22Rv1 (cell line): ENCODE data around the gene IFT122.

ENCODE experiments used
- H3K27ac ChIP-seq: fragments of 450-650 bp; 2 replicates; pipeline ENCODE4 v1.5.1; 2017
- CTCF ChIP-seq: fragments of 450-650 bp; IDR thresholded peaks from 2 replicates; pipeline ENCODE4 v1.5.1; 2017; ENCODE audit warnings: mild to moderate bottlenecking
- ZFX ChIP-seq: fragments of 450-650 bp; IDR thresholded peaks from 2 replicates; pipeline ENCODE4 v1.6.1; 2017; ENCODE audit warnings: antibody characterized with exemption, borderline replicate concordance

IFT122 gene

DNA sequence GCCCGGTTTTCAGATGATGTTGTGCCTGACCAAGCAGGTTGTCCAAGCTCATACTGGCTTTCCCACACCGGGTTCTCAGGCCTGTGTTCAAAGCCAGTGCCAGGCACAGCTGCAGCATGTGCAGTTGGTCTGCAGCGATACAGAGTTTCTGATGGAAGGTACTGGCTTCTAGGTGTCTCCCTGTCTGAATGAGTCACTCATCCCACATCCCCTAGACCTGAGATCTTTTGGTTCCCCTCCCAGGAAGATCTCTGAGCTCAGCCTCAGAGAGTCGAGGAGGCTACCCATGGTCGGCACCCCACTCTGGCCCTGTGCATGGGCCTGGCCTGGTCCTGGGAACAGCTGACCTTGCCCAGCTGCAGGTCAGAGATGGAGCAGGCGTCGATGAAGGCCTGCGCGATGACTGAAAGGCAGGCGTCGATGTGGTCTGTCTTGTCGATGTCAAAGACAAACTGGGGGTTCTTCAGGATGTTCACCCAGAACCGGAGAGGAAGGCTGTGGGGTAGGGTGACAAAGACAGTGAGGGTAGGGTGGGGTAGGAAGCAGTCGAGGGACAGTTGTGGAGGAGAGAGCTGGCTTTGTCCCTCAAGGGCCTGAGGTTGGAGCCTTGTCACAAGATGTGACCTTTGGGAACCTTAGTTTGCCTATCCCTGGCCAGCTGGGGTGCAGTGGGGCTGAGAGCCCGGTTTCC, 118.2 kb downstream of the IFT122 start:
- no peak for TF ChIP-seq ZFX
- TF ChIP-seq CTCF = no peak
- no peak overlapping the region for H3K27ac ChIP-seq

- no peak for TF ChIP-seq ZFX
- TF ChIP-seq CTCF = no peak
- H3K27ac ChIP-seq = no peak overlapping the region
Measured at GRCh38 chr3:129558772-129559564, 118.9 kb downstream of the IFT122 start.

- no peak overlapping the region for H3K27ac ChIP-seq
- TF ChIP-seq CTCF = no peak
- TF ChIP-seq ZFX = no peak
Measured at GRCh38 chr3:129559565-129560079, 119.6 kb downstream of the IFT122 start.

DNA sequence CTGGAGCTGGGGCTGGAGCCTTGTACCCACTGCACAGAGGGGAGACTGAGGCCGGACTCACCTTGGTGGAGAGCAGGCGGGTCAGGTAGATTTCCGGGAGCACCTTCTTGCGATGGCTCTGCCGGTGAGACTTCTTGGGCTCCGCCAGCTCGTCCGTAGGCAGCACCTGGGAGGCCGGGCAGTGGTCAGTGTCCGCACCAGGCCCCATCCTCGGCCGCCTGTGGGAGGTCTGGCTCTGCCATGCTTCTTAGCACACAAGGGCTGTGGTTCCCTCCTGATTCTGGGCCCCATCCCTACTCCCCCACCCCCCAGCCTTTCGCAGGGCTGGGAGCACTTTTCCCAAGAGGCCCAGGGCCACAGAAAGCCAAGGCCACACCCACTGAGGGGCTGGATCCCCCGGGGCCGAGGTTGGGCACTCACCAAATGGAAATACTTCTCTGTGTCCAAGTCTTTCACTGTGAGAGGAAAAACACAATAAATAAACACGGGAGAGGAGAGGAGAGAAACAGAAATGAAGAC, 120.3 kb downstream of the IFT122 start:
- no peak overlapping the region for H3K27ac ChIP-seq

DNA sequence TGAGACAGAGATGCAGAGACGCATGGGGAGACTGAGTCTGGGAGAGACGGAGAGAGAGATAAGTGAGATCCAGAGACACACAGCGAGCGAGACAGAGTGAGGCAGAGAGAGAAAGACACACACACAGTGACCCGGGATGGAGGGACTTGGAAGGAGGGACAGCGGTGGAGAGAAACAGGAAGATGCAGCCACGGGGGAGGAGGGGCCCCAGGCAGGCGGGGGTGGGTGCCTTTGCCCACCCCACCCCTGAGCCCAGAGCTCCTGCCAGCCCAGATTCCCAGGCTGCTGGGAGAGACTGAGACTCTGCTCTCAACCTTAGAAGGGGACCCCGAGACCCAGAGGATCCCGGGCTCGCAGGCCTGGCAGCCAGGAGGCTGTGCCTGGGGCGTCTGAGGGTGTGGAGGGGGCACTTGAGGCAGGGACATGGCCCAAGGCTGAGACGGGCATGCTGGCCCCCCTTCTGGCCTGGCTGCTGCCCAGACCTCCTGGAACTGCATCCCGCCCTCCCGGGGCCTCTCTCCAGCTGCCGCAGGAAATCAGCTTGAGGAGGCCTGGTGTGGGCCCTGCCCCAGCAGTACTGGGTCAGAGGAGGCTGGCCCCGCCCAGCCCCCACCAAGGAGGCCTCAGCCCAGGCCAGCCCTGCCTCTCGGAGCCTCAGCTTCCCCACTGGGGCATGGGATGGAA, 121.0 kb downstream of the IFT122 start:
- H3K27ac ChIP-seq = no peak overlapping the region
- no peak for TF ChIP-seq CTCF
- no peak for TF ChIP-seq ZFX

More for the DNA sequence above, 120.3 kb downstream of the IFT122 start:
- no peak for TF ChIP-seq ZFX
- TF ChIP-seq CTCF = no peak

DNA sequence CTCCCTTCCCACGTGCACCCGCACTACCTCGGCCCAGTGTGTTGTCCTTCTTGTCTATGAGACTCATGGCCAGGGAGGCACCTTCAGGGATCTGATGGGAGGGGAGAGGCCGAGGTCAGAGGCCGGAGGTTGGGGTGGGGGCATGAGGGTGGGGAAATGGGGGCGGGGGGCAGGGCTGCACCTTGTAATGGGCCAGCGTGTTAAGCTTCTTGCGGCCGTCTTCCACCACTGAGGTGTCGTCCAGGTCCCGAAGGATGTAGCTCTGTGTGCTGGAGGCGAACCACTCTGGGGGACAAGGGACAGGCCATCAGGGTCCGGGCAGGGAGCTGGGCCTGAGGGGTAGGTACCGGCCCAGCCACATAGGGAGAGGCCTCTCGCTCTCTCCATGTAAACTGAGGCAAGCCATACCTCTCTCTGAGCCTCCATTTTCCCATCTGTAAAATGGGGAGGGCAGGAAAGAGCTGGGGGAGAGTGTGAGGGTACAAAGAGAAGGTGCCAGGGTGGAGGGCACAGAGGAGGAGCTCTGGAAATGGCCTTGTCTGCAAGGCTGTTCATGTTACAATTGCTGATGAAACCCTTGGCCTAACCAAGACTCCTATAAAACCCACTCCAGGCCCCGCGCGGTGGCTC, 121.7 kb downstream of the IFT122 start:
- TF ChIP-seq ZFX = no peak
- TF ChIP-seq CTCF = no peak
- no peak overlapping the region for H3K27ac ChIP-seq
